ENCODE measurements around the gene CHTF18. TPM values are rescaled to one million over a fixed set of nuclear protein-coding genes. Genes with fewer than 3 reads are reported as not detected.
"Not testable (repeated sequence)": the region's sequence is repeated elsewhere in the genome, so short reads cannot be mapped to it uniquely, and the experiment has no call there.

Gene CHTF18
- total RNA-seq, 2 experiments from 2014 or later: 101 to 102 TPM

DNA sequence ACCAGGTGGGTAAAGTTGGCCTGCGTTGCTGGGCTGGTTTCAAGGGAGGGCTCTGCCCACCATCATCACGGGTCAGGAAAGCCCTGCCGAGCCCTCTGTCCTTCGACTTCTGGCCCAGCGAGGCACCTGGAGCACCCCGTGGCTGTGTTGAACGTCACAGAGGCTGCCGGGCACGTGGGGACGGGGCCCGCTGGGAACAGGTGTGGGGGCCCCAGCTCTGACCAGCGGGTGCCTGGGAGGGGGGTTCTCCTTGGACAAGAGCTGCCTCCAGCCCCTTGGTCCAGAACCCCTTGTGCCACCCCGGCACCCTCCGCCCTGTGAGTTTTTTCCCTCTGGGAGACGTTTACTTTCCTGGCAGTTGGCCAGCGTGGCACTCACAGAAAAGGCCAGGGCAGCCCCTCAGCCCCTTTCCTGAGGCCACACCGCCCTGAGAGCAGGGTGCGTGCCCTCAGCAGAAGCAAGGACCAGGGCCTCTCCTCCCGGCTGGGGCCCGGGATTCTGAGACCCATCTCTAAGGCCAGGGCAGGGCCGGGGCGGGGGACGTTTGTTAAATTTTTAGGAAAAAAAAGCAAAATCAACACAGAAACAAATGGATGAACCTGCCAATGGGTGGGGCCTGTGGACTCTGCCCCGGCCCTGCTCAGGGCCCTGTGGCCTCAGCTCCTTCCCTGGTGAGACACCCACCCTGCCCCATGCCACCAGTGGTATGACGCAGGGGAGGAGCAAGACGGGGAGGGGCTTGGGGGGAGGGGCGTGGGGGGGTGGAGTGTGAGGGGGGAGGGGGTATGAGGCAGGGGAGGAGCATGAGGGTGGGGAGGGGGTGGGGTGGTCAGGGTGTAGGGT is 43.4 kb downstream of the CHTF18 start:
- Mint-ChIP-seq H3K27me3 (no peaks in the 10 kb centered on the region), H3K4me3 (no peak overlapping the region), H3K9me3 (peaks cover 12% of the 10 kb centered on the region), H3K4me1 (ENCODE audit: low read depth) (no peaks in the 10 kb centered on the region), H3K27ac (no peak overlapping the region), H3K36me3 (no peaks in the 10 kb centered on the region)
- intact Hi-C loops (cut with micrococcal nuclease): no loop called here
- ChIA-PET POLR2A (no interaction called here), CTCF (no interaction called here)
- no peak for DNase-seq

DNA sequence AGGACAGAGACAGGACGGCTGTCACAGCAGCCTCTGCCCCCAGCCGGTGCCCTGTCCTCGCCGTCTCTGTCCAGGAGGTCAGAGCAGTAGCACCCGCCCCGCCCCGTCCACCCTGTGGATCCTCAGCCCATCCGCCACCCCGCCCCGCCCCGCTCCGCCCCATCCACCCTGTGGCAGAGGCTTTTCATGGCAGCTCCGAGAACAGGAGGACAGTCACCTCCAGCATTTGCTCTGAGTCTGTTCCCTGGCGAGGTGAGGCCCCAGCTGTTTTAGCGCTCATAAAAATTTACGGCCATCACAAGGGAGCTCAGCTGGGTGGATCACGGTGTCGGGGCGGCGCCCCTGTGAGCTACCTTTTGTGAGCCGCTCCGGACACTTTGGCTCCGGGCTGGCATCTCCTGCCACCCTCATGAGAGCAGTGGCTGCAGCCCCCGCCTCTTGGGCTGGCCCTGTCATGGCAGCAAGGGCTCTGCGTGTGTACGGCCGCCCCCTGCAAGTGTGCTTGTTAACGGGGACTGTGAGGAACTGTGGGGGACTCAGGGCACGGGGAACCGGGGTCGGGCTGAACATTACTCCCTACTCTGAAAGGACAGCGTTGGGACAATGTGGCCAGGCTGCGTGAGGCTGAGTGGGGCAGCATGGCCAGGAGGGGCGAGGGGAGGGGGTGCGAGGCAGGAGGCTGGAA is 44.4 kb downstream of the CHTF18 start:
- H3K4me3 Mint-ChIP-seq: no peak overlapping the region
- DNase-seq: no peak
- intact Hi-C loops (cut with micrococcal nuclease): no loop called here
- H3K4me1 Mint-ChIP-seq (ENCODE audit: low read depth): no peaks in the 10 kb centered on the region
- ChIA-PET CTCF (no interaction called here), POLR2A (no interaction called here)
- no peak overlapping the region for H3K27ac Mint-ChIP-seq
- H3K27me3 Mint-ChIP-seq: no peaks in the 10 kb centered on the region
- H3K36me3 Mint-ChIP-seq: no peaks in the 10 kb centered on the region
- peaks cover 16% of the 10 kb centered on the region for H3K9me3 Mint-ChIP-seq

DNA sequence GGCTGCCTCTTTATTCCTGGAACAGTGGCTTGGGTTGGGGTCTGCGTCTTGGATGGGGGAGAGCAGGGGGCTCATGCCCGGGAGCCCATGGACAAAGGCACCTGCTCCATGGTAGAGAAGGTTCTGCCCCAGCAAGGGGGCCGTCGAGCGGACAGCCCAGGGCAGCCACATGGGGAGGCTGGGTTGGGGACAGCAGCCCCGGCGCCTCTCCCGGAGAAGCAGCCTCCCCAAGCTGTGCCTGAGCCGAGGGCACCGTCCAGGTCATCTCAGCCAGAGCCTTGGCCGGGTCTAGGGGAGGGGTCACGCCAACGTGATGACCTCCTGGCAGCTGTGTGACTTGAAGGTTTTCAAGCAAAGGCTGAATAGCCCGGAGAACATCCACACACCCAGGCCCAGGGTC is 45.0 kb downstream of the CHTF18 start:
- H3K36me3 Mint-ChIP-seq: no peaks in the 10 kb centered on the region
- no peak overlapping the region for H3K27ac Mint-ChIP-seq
- intact Hi-C loops (cut with micrococcal nuclease): no loop called here
- H3K4me1 Mint-ChIP-seq (ENCODE audit: low read depth): no peaks in the 10 kb centered on the region
- ChIA-PET CTCF (no interaction called here), POLR2A (no interaction called here)
- H3K9me3 Mint-ChIP-seq: peaks cover 16% of the 10 kb centered on the region
- no peak overlapping the region for H3K4me3 Mint-ChIP-seq
- no peak for DNase-seq
- no peaks in the 10 kb centered on the region for H3K27me3 Mint-ChIP-seq

DNA sequence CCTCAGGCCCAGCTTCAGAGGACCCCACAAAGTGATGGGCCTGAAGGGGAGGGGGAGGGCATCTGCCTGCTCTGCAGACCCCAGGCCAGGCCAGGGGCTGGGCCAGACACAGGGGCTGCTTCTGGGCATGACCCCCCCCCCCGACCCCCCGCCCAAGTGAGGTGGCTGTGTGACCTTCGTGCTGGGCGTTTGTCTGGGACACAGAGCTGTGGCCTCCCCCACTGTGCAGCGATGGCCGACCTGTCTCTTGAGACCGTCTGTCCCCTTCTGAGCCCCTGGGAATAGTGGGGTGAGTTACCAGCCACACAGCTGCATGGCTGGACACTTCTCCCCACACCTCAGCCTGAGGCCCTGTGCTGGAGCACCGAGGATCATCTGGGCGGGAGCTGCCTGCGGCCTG is 47.0 kb downstream of the CHTF18 start:
- POLR2A ChIA-PET: no interaction called here
- H3K9me3 Mint-ChIP-seq: peaks cover 16% of the 10 kb centered on the region
- no peaks in the 10 kb centered on the region for H3K27me3 Mint-ChIP-seq
- intact Hi-C loops (cut with micrococcal nuclease): no loop called here
- no peak for DNase-seq
- CTCF ChIA-PET: no interaction called here
- H3K4me1 Mint-ChIP-seq (ENCODE audit: low read depth): no peaks in the 10 kb centered on the region
- H3K27ac Mint-ChIP-seq: no peak overlapping the region
- no peak overlapping the region for H3K4me3 Mint-ChIP-seq
- H3K36me3 Mint-ChIP-seq: no peaks in the 10 kb centered on the region

DNA sequence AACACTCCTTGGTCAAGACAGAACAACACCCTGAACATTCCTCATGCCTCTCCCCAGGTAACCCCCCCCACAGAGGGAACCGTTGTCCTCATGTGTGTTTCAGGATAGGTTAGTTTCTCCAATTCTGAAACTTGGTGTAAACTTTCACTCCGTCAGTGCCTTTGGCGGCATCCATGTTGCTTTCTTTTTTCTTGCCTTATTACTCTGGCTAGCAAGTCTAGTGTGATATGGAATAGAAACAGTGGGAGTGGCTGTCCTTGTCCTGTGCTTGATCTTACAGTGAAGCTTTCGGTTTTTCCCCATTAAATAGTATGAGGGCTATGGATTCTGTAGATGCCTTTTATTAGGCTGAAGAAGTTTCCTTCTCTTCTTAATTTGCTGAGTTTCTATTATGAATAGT is 47.8 kb downstream of the CHTF18 start:
- H3K4me3 Mint-ChIP-seq: no peak overlapping the region
- no peaks in the 10 kb centered on the region for H3K36me3 Mint-ChIP-seq
- H3K27ac Mint-ChIP-seq: no peak overlapping the region
- ChIA-PET CTCF (no interaction called here), POLR2A (no interaction called here)
- H3K27me3 Mint-ChIP-seq: no peaks in the 10 kb centered on the region
- no peak for DNase-seq
- intact Hi-C loops (cut with micrococcal nuclease): no loop called here
- H3K4me1 Mint-ChIP-seq (ENCODE audit: low read depth): no peaks in the 10 kb centered on the region
- H3K9me3 Mint-ChIP-seq: peaks cover 16% of the 10 kb centered on the region

DNA sequence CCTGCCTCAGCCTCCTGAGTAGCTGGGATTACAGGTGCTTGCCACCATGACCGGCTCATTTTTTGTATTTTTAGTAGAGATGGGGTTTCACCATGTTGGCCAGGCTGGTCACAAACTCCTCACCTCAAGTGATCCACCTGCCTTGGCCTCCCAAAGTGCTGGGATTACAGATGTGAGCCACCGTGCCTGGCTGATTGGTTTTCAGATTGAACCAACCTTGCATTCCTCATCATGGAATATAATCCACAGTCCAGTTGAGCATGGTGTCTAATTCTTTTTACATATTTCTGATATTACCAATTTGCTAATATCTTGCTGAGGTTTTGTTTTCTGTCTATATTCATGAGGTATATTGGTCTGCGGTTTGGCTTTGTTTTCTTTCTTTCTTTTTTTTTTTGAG is 48.4 kb downstream of the CHTF18 start:
- intact Hi-C loops (cut with micrococcal nuclease); H3K36me3 Mint-ChIP-seq: not testable (repeated sequence)

DNA sequence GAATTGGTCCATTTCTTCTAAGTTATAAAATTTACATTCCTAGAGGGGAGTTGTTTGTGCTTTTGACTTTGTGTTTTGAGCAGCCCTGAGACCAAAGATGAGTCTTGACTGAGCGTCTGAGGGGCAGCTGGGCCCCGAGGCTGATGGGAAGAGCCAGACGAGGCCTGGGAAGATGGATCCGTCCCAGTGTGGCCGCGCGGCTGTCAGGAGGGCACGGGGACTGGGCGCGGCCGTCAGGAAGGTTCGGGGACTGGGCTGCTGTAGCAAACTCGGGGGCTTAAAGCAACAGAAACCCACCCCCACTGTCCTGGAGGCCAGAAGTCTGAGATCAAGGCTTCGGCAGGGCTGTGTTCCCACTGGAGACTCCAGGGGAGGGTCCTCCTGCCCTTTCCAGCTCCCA is 50.3 kb downstream of the CHTF18 start:
- Mint-ChIP-seq H3K4me3 (no peak overlapping the region), H3K9me3 (peaks cover 16% of the 10 kb centered on the region), H3K27ac (no peak overlapping the region), H3K27me3 (no peaks in the 10 kb centered on the region), H3K36me3 (no peaks in the 10 kb centered on the region), H3K4me1 (ENCODE audit: low read depth) (no peaks in the 10 kb centered on the region)
- POLR2A ChIA-PET: no interaction called here
- intact Hi-C loops (cut with micrococcal nuclease): no loop called here
- DNase-seq: no peak
- CTCF ChIA-PET: no interaction called here

More for the DNA sequence above, 48.4 kb downstream of the CHTF18 start:
- POLR2A ChIA-PET; CTCF ChIA-PET; H3K27ac Mint-ChIP-seq; DNase-seq; H3K4me3 Mint-ChIP-seq; H3K27me3 Mint-ChIP-seq; H3K4me1 Mint-ChIP-seq (ENCODE audit: low read depth): not testable (repeated sequence)
- H3K9me3 Mint-ChIP-seq: peaks cover 16% of the 10 kb centered on the region

DNA sequence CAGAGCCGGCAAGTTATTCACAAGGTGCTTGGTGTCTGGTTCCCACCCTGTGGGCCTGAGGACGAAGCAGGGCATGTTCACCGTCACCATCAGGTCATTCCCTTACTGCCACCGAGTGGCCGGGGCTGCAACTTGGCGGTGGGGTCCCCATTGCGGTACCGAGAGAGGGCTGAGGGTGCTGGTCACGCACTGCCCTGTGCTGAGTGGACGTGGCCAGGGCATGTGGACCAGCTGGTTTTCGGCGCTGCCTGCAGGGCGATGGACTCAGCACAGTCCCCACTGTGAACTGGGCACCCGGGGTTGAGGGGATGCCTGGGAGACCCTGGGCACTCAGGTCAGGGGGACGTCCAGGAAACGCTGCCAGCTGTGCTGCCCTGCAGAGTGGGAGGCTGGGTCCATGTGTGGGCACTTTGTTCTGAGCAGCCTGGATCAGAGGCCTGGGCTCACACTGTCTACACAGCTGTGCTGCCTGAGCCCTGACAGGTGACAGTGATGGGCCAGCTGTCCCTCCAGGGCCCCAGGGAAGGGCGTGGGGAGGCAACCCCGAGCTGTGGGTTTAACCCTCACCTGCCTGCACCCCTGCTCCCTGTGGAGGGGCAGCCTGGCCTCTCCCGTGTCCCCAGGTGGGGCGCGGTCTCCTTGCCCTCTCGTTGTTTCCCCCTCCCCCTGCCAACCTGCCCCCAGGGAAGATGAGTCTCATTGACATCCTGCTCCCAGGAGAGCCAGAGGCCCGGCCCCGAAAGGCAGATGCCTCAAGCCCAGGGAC is 51.4 kb downstream of the CHTF18 start:
- Mint-ChIP-seq H3K27ac (no peak overlapping the region), H3K27me3 (no peaks in the 10 kb centered on the region), H3K9me3 (peaks cover 16% of the 10 kb centered on the region), H3K4me3 (no peak overlapping the region), H3K36me3 (no peaks in the 10 kb centered on the region), H3K4me1 (ENCODE audit: low read depth) (no peaks in the 10 kb centered on the region)
- intact Hi-C loops (cut with micrococcal nuclease): no loop called here
- CTCF ChIA-PET: no interaction called here
- POLR2A ChIA-PET: no interaction called here
- no peak for DNase-seq

DNA sequence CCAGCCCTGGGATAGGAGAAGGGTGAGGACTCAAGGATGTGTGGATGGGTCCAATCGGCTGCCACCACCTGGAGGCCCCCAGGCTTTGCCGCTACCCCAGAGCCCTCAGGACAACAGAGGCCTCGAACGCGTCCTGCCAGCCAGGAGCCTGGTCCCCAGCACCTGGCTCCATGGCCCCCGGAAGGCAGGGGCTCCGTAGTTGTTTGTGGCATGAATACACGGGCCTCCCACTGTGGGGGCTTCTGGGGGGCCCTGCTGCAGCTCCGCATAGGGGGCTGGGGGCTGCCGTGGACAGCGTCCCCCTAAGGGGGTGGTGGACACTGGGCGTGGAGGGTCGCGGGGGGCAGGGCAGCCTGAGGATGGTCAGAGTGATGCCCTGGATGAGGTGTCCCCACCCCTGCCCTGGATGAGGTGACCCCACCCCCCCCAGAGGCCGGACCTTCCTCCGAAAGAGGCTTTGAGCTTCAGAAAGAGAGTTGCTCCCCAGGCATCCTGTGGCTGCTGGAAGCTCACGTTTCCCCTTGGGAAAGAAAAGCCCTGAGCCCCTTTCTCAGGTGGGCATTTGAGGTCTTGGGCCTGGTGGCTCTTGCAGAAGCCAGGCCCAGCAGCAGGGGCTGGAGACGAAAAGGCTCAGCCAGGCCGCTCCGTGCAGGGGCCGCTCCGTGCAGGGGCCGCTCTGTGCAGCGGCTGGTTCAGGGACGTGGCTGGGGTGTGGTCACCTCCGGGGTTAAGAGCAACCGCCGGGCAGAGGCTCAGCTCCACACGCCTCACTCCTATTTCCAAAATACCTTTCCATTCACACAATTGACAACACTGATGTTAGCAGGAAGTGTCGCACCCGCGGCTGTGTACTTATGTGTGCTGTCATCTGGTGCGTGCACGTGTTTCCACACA is 52.4 kb downstream of the CHTF18 start:
- Mint-ChIP-seq H3K36me3 (no peaks in the 10 kb centered on the region), H3K27ac (no peak overlapping the region), H3K9me3 (peaks cover 12% of the 10 kb centered on the region), H3K4me3 (no peak overlapping the region), H3K4me1 (ENCODE audit: low read depth) (no peaks in the 10 kb centered on the region), H3K27me3 (no peaks in the 10 kb centered on the region)
- no peak for DNase-seq
- ChIA-PET POLR2A (no interaction called here), CTCF (no interaction called here)
- intact Hi-C loops (cut with micrococcal nuclease): no loop called here

DNA sequence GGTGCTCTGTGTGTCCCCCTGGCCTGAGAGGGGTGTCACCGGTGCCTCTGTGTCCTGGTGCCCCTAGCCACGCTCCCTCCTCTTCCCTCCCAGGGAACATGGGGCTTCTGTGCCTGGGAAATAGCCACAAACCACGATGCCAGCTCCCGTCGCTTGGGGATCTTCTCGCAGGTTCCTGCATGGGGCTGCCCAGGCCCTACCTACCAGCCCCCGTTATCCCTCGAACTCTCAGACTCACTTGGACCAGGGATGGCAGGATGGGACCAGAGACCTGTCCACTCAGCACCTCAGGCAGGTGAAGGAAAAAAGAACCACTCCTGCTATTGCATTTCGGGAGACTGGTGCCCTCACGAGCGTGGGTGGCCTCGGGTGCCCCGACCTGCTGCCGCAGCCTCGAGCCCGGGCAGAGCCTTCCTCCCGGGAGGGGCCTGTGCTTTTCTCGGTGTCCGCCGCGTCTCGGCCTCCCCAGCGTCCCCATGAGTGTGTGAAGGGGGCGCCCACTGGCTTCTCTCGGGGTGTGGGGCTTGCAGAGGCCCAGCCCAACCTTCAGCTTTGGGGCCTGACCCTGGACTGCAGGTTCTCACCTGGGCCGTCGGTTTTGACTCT is 53.1 kb downstream of the CHTF18 start:
- H3K9me3 Mint-ChIP-seq: peaks cover 5% of the 10 kb centered on the region

DNA sequence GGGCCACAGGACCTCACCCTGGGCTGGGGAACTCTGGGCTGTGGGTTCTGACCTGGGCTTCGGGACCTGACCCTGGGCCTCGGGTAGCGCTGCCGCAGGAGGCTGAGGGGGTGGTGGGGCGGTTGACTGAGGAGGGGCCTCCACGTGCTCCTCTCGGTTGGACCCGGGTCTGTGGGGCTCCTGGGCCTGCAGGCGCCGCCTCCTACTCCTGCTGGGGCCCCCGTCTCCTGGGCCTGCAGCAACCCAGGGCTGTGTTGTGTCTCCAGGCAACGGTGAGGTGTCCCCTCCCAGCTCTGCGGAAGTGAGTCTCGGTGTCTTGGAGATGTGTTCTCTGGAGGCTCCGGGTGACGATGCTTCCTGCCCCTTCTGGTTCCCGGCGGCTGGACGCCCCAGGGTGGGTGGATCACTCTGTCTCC is 53.6 kb downstream of the CHTF18 start:
- intact Hi-C loops (cut with micrococcal nuclease): no loop called here
- Mint-ChIP-seq H3K9me3 (peaks cover 1% of the 10 kb centered on the region), H3K4me1 (ENCODE audit: low read depth) (no peaks in the 10 kb centered on the region), H3K27ac (no peak overlapping the region), H3K27me3 (no peaks in the 10 kb centered on the region), H3K4me3 (no peak overlapping the region), H3K36me3 (no peaks in the 10 kb centered on the region)
- POLR2A ChIA-PET: no interaction called here
- CTCF ChIA-PET: no interaction called here
- no peak for DNase-seq

More for the DNA sequence above, 53.1 kb downstream of the CHTF18 start:
- H3K4me3 Mint-ChIP-seq: no peak overlapping the region
- intact Hi-C loops (cut with micrococcal nuclease): no loop called here
- no peaks in the 10 kb centered on the region for H3K4me1 Mint-ChIP-seq (ENCODE audit: low read depth)
- no peak for DNase-seq
- no peaks in the 10 kb centered on the region for H3K36me3 Mint-ChIP-seq
- no peaks in the 10 kb centered on the region for H3K27me3 Mint-ChIP-seq
- ChIA-PET CTCF (no interaction called here), POLR2A (no interaction called here)
- no peak overlapping the region for H3K27ac Mint-ChIP-seq

Measured in activated CD4-positive, alpha-beta memory T cell treated with anti-CD3 and anti-CD28 coated beads for 36 hours (primary cell).